Nephron progenitor cell (in vitro differentiated cells): ENCODE results near the gene HS6ST2.

Experiments used
- DNase-seq: peaks from one replicate; pipeline ENCODE4 v3.0.0; 2021
- H3K27ac Mint-ChIP-seq: 2 replicates; pipeline ENCODE4 v1.8.0; 2021; ENCODE audit warnings: mild to moderate bottlenecking, moderate library complexity, mixed read lengths
- H3K27me3 Mint-ChIP-seq: 2 replicates; pipeline ENCODE4 v1.8.0; 2021; ENCODE audit warnings: mild to moderate bottlenecking, low read depth, mixed read lengths; ENCODE audit not compliant: poor library complexity
- H3K36me3 Mint-ChIP-seq: 2 replicates; pipeline ENCODE4 v1.8.0; 2021; ENCODE audit warnings: low read depth, mixed read lengths
- H3K4me1 Mint-ChIP-seq: 2 replicates; pipeline ENCODE4 v1.8.0; 2021; ENCODE audit warnings: mixed read lengths
- H3K4me3 Mint-ChIP-seq: 2 replicates; pipeline ENCODE4 v1.8.0; 2021; ENCODE audit warnings: mild to moderate bottlenecking, moderate library complexity, mixed read lengths
- H3K9me3 Mint-ChIP-seq: 2 replicates; pipeline ENCODE4 v1.8.0; 2021; ENCODE audit warnings: mild to moderate bottlenecking, moderate library complexity, mixed read lengths
- CTCF ChIP-seq: fragments of 200-600 bp; sonication (generic); IDR thresholded peaks from 2 replicates; pipeline ENCODE4 v1.5.0; 2021; ENCODE audit warnings: antibody characterized with exemption

HS6ST2 gene

GRCh38 chrX:132730266-132730665, 228.2 kb downstream of the HS6ST2 start:
- Mint-ChIP-seq H3K4me1 (peaks cover 45% of the 10 kb centered on the region), H3K27ac (no peak overlapping the region), H3K4me3 (no peak overlapping the region), H3K36me3 (peaks cover 11% of the 10 kb centered on the region), H3K27me3 (no peaks in the 10 kb centered on the region), H3K9me3 (peaks cover 7% of the 10 kb centered on the region)
- no peak for TF ChIP-seq CTCF
- no peak for DNase-seq

GRCh38 chrX:132728296-132728695, 230.1 kb downstream of the HS6ST2 start:
- TF ChIP-seq CTCF = no peak
- Mint-ChIP-seq H3K4me3 (no peak overlapping the region), H3K36me3 (peaks cover 27% of the 10 kb centered on the region), H3K27me3 (no peaks in the 10 kb centered on the region), H3K27ac (no peak overlapping the region), H3K9me3 (peaks cover 26% of the 10 kb centered on the region), H3K4me1 (peaks cover 31% of the 10 kb centered on the region)
- DNase-seq = no peak

GRCh38 chrX:132718431-132718958, 239.9 kb downstream of the HS6ST2 start:
- peaks cover 7% of the 10 kb centered on the region for H3K36me3 Mint-ChIP-seq
- no peak for DNase-seq
- H3K4me3 Mint-ChIP-seq = no peak overlapping the region
- H3K27me3 Mint-ChIP-seq = peaks cover 3% of the 10 kb centered on the region
- peaks cover 14% of the 10 kb centered on the region for H3K9me3 Mint-ChIP-seq
- peaks cover 26% of the 10 kb centered on the region for H3K4me1 Mint-ChIP-seq
- TF ChIP-seq CTCF = no peak
- H3K27ac Mint-ChIP-seq = no peak overlapping the region

- peak; percentile 32 for TF ChIP-seq CTCF
- Mint-ChIP-seq H3K27ac (no peak overlapping the region), H3K9me3 (peaks cover 3% of the 10 kb centered on the region), H3K4me1 (peaks cover 36% of the 10 kb centered on the region), H3K36me3 (no peaks in the 10 kb centered on the region), H3K27me3 (peaks cover 6% of the 10 kb centered on the region), H3K4me3 (no peak overlapping the region)
- DNase-seq = no peak
These were observed 242.4 kb downstream of the HS6ST2 start for GRCh38 chrX:132716006-132716405.

GRCh38 chrX:132714913-132715312, 243.5 kb downstream of the HS6ST2 start:
- TF ChIP-seq CTCF = no peak
- no peaks in the 10 kb centered on the region for H3K9me3 Mint-ChIP-seq
- no peaks in the 10 kb centered on the region for H3K36me3 Mint-ChIP-seq
- peak overlapping the region; percentile 77 for H3K27ac Mint-ChIP-seq
- H3K27me3 Mint-ChIP-seq = peaks cover 6% of the 10 kb centered on the region
- H3K4me1 Mint-ChIP-seq = peaks cover 39% of the 10 kb centered on the region
- H3K4me3 Mint-ChIP-seq = no peak overlapping the region
- no peak for DNase-seq

- Mint-ChIP-seq H3K27me3 (peaks cover 6% of the 10 kb centered on the region), H3K27ac (no peak overlapping the region), H3K4me1 (peaks cover 55% of the 10 kb centered on the region), H3K9me3 (no peaks in the 10 kb centered on the region), H3K36me3 (no peaks in the 10 kb centered on the region), H3K4me3 (no peak overlapping the region)
- no peak for TF ChIP-seq CTCF
- no peak for DNase-seq
These were observed 246.1 kb downstream of the HS6ST2 start for GRCh38 chrX:132712350-132712749.
